HG02938 (cell line): ENCODE measurements around the gene SP110.
"Not testable (repeated sequence)": the region's sequence is repeated elsewhere in the genome, so short reads cannot be mapped to it uniquely, and the experiment has no call there.

Experiments
- ATAC-seq: cut with Tn5 transposase; IDR thresholded peaks from one replicate; pipeline ENCODE4 v1.9.1; 2021; ENCODE audit warnings: mild to moderate bottlenecking, moderate library complexity; ENCODE audit not compliant: unreplicated experiment

The SP110 gene

GRCh38 chr2:230129343-230129742 lies 90.4 kb downstream of the SP110 start:
- no peak for ATAC-seq

- ATAC-seq: no peak
Measured at GRCh38 chr2:230128623-230129342, 91.0 kb downstream of the SP110 start.

- ATAC-seq: no peak
Measured at GRCh38 chr2:230127195-230127594, 92.6 kb downstream of the SP110 start.

DNA sequence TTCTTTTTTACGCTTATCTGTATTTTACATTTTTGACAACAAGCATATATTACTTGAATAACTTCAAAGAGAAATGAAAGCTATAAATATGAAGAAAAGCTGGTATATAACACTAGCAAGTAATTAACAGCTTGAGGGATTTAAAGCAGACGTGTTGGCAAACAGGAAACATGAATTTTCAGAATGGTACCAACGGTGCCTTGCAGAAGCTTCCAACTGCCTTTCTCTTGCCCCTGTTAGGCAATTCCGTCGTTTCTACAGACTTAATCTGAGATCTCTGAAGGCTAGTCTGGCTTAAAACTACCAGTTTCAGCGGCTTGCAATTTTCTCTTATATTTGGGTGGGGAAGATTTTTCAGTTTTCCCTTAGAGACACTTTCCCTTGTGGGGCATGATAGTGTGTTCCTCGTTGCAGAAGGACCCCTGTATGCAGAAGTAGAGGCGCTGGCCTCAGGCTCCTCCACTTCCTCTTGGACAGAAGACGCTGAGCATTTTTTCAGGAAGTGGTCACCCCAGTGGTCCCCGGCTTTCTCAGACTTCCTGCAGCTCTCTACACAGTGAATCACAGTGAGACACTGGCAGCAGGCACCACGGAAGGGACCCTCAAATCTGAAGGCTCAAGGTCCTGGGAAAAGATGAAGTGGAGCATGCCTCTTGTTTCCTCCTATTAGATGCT lies 94.9 kb downstream of the SP110 start:
- ATAC-seq: peak; percentile 76

DNA sequence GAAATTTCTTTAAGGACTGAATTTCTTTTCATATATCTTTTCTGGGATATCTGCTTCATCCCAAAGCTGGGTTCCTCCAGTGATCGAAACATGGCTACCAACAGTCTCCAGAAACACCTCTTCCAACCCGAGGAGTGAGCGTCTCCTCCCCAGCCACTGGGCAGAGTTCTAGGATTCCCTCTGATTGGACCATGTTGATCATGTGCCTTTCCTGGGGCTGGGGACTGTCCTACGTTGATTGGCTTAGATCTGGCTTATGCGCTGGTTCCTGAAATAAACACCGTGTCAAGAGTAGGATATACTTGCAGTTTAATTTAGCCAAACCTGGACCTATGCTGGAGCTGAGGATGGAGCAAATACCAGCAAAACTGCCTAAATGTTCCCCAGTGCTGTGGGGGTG lies 95.5 kb downstream of the SP110 start:
- no peak for ATAC-seq

DNA sequence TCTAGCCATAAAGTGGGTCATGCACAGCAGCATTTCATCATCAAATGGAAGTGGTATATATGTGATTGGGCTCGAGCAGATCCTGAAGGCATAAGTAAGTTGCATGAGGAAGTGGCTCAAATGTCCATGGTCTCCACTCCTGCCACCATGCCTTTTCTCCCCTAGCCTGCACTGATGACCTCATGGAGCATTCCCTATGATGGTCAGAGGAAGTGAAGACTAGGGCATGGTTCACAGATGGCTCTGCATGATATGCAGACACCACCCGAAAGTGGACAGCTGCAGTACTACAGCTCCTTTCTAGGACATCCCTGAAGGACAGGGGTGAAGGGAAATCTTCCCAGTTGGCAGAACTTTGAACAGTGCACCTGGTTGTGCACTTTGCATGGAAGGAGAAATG lies 99.4 kb downstream of the SP110 start:
- ATAC-seq: not testable (repeated sequence)

GRCh38 chr2:230119827-230120226 lies 100.0 kb downstream of the SP110 start:
- ATAC-seq: not testable (repeated sequence)
